Activated CD8-positive, alpha-beta memory T cell treated with anti-CD3 and anti-CD28 coated beads, Interleukin-2, amount 50 U/mL, for 1 hour (primary cell): ENCODE measurements around the gene CPXM1.

Source experiments
- DNase-seq: peaks from one replicate; pipeline ENCODE4 v3.0.0-alpha.2; 2020; ENCODE audit errors: extremely low read depth

The CPXM1 gene

DNA sequence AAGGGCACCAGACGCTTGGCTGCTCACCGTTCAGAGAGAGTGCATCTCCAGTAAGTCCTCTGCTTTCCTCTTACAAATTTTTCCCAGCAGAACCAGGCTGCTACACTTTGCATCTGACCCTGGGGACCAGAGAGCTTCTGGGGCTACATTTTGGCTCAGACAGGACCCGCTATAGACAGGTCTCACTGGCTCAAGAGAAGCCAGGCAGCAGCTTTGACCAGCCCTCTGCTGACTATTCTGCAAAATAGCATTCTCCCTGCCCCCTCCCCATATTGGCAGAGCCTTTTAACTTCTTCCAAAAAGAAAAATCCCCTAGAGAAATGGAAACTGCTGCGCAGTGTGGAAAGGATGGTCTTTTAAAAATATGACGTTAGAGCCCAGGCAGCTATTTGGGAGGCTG is 37.2 kb downstream of the CPXM1 start:
- DNase-seq: no peak

DNA sequence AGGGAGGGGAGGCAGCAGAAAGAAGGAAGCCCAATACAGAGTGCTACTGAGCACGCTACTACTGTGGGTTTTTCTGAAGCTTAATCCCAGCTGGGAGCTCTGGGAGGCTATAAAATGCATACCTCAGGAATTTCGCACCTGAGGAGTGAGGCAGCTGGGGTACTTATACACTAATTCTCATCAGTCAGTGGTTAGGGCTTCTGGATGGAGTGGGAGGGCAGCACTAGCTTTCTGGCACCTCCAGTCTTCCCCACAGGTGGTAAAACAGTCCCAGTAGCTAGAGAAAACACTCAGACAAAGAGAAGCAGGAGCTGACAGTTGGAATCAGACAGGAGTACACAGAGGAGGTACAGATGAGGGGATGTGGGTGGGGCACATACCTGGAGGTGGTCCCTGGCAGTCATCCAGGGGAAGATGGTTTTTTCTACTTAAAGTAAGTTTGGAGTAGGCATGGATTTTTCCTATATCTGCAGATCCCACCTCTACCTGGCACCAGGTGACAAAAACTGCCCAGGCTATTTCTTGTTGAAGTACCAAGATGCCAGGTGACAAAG is 37.8 kb downstream of the CPXM1 start:
- no peak for DNase-seq

DNA sequence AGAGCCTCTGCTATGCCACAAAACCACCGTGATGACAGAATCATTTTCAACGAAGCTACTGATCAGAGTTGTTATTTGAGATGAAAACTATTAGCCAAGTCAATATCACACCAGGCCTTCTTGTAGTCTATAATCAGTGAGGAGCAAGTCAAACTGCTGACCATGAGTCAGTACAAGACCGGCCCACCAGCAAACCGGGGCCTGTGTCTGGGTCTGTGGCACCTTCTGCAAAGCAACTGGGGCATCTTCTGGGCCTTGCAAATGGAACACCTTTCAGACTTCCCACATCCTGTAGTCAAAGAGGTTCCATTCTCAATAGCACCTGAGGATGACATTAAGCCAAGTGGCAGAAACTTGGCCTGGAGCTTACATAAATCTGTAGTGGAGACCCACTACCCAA is 38.5 kb downstream of the CPXM1 start:
- no peak for DNase-seq

DNA sequence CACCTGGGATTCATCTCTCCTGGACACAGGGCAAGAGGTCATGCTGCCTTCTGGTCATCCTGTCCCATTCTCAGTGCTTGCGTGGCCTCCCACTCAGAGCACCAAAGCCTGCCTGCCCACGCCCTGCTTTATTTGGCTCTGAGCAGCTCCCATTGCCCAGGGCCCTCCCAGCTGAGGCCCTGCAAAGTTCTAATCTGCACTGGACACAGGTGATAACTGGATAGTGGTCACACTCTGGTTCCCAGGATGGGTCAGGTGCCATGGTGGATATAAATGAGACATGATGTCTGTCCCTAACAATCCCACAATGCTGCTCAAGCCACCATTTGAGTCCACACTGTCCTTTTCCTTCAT is 39.5 kb downstream of the CPXM1 start:
- DNase-seq: no peak

DNA sequence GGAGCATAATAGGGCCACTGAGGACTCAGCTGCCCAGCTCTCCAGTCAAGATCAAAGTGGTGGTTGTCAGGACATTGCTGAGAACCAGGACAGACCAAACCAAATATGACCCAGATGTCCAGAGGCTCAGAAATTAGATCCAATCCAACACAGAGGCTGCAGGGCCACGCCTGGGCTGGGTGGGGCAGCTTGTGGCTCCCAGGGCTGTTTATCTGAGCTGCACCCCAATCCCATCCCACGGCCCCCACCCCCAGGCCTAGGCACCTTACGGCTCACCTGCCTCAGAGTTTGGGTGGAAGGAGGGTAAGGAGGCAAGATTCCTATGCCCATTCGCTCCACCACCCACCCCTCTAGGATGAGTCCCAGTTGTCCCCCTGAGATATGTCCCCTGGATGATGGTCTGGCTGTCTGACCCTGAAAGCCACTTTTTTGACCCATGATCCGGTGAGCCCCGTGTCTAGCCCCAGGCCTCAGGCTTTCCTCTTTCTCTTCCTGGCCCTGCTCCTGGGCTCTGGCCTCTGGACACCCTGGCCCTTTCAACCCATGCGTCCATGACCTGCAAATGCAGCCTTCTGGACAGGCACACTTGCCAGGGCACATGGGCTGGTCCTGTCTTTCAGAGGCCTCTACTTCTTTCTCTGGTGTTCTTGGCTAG is 40.0 kb downstream of the CPXM1 start:
- no peak for DNase-seq

DNA sequence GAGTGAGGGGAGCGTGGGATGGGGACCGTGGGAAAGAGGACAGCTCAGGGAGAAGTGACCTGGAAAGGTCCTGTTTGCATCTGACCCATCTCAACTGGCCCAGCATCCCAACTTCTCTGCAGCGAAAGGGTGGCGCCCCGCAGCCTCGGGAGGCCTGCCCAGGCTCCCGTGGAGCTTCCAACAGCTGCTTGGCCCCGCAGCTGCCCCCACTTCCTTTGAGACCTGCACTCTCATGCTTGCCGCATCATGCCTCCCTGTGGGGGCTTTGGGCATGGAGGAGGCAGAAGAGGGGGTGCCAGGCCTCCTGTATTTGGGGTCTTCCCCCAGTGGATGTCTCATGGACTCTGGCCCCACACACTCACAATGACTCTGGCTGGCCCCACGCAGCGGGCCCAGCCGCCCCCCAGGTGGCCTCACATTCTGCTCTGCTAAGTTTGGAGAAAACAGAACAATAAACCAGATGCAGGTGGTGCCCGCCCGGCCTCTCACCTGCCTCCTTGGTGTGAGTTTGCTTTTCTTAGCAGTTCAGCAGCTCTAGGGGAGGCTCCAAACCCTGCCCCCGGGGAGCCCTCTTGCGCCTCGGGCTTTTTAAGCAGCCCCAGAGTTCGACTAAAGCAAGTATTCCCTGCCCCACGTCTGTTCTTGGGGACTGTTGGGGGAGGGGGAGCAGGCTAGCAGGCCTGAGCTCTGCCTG is 40.7 kb downstream of the CPXM1 start:
- no peak for DNase-seq

DNA sequence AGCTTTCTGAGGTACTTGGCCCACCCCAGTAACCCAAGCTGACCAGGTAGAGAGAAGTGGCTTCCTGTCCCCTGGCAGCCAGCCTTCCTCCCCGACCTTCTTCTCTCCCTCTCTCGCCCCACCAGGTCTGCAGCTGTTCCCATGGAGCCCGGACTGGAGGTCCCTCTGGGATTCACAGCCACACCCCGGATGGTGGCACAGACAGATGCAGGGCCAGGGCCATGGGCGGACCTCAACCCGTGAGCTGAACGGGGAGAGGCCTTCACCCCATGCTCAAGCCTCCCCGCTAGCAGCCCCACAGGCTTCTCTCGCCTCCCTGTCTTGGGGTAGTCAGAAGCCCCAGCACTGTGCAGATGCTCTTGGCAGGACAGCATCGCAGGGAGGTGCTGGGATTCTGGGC is 41.3 kb downstream of the CPXM1 start:
- DNase-seq: no peak

DNA sequence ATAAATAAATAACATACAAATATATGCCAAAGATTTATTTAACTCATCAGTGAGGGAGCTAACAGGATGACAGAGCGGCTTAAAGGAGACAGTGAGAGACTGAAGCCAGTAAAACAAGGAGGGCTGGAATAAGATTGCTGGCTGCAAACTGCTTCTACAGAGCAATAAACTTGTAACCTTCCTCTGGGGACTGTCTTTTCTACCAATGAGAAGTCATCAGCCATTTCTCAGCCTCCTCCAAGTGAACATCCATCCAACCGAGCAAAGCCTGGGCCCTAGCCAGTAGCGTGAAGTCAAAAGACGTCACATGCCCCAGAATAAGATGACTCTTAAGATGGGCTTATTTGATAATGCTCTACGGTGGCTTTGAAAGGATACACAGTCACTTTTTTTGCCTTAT is 42.5 kb downstream of the CPXM1 start:
- DNase-seq: no peak

DNA sequence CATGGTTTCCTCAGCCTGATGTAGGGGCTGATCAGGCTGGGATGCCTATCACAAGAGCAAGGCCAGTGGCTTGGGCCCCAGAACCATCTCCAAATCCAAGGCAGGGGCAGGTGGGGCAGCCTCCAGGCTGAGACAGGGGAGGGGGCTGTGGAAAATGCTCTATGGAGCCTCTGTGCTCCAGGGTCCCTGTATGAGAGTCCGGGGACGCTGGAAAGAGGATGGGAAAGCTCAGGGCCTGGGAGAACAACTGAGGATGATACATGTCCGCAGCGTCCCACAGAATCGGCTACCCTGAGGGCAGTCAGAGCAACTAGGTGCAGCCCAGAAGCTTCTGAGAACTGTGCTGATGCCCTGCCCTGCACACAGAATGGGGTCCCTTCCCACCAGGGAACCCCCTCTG is 43.4 kb downstream of the CPXM1 start:
- DNase-seq: no peak

DNA sequence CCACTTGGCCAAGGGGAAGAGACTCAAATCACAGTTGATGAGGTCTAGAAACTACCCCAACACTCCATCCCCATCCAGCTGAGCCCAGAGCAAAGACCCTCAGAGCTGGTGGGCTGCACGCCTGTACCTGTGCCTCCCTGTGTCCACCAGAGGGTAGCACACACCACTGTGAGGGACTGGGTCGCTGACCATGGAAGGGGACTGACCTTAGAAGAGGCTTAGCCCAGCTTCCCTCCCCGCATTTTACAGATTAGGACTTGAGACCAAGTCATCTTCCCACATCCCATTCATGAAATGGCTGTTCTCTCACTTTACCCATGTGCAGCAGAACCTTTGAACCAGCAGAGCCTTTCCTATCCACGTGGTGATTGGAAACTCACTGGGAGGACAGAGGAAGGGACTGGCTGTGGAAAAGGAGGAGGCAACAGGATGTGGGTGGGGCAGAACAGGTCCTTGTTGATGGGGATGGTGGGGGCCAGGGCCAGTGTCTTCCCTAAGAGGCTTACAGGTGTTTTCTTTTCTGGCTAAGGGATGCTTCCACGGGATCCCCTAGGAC is 44.3 kb downstream of the CPXM1 start:
- DNase-seq: no peak

DNA sequence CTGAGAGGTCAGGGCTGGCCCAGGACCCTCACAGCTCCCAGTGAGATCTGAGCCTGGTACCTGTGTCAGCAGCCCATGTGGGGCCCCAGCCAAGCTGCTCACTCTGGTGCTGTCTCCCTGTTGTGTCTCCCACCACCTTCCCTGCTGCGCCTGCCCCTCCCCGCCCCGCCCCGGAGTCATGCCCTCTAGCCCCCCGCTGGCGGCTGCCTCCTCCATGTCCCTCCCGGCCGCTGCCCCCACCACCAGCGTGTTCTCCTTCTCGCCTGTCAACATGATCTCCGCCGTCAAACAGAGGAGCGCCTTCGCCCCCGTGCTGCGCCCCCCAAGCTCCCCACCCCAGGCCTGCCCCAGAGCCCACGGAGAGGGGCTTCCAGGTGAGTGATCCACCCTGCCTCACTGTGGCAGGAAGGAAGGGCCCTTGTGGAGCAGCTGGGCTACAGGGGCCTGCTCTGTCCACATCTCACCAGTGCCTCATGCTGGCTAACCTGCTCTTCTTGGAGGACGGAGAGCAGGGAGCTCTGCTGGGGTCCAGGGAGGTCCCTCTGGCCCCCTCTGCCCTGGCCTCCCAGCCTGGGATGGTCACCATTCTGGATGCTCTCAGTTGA is 44.9 kb downstream of the CPXM1 start:
- no peak for DNase-seq

DNA sequence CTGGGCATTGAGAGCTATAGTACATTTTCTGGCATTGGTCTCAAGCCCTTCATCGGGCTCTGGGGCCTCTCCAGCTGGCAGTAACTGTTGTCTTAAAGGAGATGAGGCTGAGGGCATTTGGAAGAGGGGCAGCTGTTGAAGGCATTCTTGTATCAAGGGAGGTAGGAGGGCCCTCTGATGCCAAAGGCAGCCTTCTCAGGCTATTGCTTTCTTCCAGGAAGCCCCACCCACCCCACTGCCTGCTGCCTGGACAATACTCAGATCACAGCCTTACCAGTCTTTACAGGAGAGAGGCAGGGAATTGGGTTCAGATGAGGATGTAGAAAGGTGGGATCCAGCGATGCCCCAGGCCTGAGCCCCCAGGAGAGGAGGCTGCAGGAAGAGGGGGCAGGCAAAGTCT is 46.0 kb downstream of the CPXM1 start:
- DNase-seq: no peak

DNA sequence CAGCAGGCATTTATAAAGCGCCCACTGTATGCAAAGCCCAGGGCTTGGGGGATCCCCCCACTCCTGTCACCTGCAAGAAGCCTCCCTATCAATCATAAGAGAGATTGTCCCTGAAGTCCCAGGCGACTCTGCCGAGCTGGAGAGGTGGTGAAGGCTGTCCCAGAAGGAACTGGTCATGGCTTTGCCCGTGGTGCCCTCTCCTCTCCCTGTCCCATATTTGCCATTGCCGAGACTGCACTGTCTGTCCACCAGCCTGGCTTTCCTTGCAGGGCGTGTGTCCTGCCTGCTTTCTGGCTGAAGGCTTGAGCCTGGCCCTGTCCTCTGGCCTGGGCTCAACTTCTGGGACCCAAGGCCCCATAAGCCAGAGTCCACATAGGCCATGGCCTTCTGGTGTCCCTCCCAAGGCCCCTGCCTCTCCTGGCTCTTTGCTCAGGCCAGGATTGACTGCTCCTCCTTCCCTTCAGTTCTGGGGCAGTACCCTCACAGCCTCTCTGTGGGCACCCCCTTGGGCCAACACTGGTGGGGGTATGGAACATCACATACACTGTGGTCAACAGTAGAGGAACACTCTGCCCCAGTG is 46.9 kb downstream of the CPXM1 start:
- DNase-seq: no peak

DNA sequence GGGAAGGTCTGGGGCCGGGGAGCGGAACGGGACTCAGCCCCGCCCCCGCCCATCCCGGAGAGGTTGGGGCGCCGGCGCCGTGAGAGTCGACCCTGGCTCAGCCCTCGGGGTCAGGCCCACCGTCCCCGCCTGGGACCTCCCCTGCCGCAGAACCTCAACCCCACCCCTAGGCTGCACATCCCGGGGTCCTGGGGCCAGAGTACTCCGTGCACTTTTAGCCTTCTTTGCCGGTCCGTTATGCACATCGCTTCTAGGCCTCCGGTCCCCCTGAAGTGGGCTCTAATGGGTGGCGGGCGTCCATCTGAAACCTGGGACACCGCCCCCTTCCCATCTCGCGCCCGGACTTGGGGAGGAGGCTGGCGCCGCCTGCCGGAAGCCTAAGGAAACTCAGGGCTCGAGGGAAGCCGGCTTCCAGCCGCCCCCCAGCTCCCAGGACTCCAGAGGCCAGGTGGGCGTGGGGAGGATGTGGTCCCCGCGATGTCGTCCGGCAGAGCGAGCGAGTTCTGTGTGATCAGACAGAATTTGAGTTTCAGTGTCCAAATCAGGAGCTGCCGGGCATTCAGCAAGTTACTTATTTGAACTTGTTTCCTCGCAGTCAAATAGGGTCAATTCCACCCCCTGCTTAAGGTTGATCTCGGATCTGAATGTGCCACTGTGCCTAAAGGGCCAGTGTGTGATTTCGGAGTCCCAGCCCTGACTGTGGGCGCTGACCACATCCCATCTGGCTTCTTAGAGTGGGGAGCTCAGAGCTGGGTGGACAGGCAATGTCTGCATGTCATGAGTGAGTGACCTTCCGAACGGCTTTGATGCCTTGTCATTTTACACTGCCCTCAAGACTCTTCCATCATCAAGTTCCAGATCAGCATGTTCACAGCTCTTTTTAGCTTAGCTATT is 47.6 kb downstream of the CPXM1 start:
- DNase-seq: no peak

DNA sequence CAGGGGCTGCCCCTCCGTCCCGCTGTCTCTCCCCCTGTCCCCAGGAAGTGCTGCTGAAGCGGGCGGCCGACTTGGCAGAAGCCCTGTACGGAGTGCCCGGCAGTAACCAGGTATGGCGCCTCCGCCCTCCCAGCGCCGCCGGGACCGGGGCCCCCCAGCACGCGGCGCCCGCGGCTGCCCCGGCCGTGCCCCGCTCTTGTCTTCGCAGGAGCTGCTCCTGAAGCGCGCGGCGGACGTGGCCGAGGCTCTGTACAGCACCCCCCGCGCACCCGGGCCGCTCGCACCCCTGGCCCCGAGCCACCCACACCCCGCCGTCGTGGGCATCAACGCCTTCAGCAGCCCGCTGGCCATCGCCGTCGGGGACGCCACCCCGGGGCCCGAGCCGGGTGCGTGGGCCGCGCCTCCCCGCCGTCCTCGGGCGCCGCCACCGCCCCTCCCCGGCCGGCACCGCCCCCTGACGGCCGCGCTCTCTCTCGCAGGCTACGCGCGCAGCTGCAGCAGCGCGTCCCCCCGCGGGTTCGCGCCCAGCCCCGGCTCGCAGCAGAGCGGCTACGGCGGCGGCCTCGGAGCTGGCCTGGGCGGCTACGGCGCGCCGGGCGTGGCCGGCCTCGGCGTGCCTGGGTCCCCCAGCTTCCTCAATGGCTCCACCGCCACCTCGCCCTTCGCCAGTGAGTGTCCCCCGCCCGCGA is 48.4 kb downstream of the CPXM1 start:
- DNase-seq: no peak

DNA sequence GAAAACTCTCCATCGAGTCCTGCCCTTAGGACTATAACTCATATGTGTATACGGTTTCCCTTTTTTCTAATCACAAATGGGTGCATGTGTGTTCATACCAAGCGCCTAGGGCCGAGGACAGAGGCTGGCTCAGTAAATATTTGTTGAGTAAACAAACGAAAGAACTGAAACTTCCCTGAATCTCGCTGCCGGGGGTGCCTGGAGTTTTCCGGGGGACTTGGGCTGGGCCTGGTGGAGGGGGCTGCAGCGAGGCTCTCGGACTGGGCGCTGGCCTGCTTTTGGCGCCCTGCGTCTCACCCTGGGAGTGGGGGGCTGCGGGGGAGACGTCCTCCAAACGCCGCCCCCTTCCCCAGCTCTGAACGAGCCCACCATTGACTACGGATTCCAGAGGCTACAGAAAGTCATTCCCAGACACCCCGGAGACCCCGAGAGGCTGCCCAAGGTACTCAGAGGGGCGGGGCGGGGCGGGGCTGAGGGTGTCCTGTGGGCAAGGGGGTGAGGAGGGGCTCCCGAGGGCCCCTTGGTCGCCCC is 49.0 kb downstream of the CPXM1 start:
- DNase-seq: no peak

DNA sequence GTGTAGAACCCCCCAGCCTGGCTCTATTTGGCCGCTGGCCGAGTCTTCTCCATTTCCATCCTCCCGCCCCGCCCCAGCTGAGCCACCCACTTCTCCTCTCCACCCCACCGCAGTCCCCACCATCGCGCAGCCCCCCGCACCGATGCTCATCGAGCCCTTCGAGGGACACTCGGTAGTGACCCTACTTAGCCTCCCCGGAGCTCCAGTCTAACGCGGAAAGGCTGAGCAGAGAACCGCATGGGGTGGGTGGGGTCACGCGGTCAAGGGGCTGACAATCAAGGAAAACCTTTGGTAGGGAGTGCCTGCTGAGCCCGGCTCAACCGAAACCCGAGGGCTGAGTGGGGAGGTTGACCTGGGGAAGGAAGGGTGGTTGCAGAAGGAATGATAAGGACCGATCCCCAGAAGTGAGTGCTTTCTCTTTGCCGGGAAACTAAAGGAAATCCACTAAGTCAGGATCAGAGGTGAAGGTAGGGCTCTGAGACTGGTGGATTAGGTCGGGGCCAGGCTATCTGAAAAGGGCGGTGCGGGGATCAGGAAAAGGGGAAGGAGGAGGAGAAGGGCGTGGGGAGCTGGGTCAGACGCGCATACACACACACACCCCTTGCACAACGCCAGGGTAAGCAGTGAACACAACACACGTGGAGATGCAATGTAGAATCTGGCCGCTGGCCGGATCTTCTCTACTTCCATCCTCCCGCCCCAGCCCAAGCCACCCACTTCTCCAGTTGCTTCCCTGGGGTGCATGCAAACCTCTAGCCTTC is 49.8 kb downstream of the CPXM1 start:
- DNase-seq: no peak

DNA sequence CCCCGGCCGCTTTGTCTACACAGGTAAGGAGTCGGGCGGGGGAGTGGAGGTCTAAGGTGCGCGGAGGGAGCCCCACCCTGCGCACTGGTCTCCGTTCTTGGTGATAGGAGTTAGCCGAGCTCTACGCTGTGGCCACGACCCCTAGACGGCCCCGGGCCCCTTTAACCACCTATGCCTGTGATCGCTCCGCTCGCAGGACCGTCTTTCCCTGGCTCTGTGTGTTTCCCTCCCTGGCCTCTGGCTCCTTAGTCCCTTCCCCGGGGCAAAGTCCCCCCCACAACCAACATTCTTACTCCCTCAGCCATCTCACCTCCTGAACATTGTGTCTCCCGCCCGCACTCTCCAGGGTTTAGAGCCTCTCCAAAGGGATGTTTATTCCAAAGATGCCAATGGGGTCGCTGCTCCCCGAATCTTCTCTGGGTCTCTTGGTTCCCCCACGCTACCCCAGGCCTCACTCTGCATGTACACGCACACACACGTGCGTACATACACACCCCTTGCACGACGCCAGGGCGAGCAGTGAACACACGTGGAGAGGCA is 50.4 kb downstream of the CPXM1 start:
- DNase-seq: no peak

DNA sequence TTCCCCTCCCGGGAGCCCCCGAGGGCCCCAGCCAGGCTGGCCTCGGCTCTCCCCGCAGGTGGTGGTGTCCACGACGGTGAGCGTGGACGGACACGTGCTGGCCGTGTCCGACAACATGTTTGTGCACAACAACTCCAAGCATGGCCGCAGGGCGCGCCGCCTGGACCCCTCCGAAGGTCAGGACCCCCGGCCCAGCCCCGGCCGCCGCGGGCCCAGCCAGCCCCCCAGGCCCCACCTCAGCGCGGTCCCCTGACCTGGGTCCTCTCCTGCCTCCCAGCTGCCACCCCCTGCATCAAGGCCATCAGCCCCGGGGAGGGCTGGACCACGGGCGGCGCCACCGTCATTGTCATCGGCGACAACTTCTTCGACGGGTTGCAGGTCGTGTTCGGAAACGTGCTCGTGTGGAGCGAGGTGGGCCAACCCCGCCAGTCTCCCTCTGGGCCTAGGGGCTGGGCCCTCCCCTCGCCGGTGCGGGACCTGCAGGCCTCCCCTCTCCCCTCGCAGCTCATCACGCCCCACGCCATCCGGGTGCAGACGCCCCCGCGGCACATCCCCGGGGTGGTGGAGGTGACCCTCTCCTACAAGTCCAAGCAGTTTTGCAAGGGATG is 51.0 kb downstream of the CPXM1 start:
- no peak for DNase-seq
